ENCODE measurements around the gene DCXR. TPM values are rescaled to one million over a fixed set of nuclear protein-coding genes. Genes with fewer than 3 reads are reported as not detected.

Gene DCXR
- total and polyA plus RNA-seq, 2 experiments from 2014 or later = 164 to 312 TPM

DNA sequence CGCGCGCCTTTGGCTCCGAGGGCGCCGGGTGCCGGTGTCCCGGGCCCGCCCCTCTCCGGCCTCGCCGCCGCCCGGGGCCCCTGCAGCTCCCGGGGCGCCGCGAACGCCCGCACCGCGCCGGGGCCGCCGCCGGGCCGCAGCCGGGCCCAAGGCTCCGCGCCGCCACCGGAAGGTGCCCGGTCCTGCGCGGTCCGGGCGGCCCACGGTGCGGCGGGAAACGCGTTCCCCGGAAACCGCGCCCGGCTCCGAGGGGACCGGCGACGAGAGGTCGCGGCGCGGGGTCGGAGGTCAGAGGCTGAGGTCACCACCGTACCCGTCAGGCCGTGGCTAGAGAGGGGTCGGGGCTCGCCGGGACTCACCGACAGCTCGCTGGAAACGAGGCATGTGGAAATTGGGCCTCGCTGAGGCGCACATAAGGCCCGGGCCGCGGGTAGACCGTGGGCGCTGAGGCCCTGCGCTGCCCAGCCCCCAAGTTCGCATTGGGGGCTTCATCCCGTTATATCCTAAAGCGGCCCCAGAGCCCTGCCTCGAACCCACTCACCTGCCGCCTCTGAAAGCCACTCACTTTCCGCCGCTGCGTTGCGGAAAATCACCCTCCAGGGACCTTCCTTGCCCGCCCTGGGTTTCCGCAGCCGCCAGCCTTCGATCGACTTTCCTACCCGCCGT is 28.3 kb upstream of the DCXR start, which contains the start of gene DUS1L:
Gene DUS1L (minus strand): TSS at position 167 of the 666 bp plus-strand sequence. CDS start 745 bp downstream, outside the sequence.
- Histone ChIP-seq H3K4me1 (ENCODE audit: low read depth) (peaks cover 5% of the 10 kb centered on the region), H3K27me3 (no peaks in the 10 kb centered on the region), H3K4me3 (peak within 1 kb of the TSS; percentile 75), H3K36me3 (peaks cover 9% of the 10 kb centered on the region), H3K27ac (peak within 1 kb of the TSS; percentile 67), H3K9me3 (ENCODE audit: low read depth) (no peaks in the 10 kb centered on the region)
- TF ChIP-seq, protein P1, sequence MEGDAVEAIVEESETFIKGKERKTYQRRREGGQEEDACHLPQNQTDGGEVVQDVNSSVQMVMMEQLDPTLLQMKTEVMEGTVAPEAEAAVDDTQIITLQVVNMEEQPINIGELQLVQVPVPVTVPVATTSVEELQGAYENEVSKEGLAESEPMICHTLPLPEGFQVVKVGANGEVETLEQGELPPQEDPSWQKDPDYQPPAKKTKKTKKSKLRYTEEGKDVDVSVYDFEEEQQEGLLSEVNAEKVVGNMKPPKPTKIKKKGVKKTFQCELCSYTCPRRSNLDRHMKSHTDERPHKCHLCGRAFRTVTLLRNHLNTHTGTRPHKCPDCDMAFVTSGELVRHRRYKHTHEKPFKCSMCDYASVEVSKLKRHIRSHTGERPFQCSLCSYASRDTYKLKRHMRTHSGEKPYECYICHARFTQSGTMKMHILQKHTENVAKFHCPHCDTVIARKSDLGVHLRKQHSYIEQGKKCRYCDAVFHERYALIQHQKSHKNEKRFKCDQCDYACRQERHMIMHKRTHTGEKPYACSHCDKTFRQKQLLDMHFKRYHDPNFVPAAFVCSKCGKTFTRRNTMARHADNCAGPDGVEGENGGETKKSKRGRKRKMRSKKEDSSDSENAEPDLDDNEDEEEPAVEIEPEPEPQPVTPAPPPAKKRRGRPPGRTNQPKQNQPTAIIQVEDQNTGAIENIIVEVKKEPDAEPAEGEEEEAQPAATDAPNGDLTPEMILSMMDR (IDR thresholded peaks at IDR 0.05; ENCODE audit: low read depth, low read length) = no peak
- DNase-seq (ENCODE audit: low read depth in 1 of 2, low spot score in 1 of 2) = peak; percentile 72 to 74

DNA sequence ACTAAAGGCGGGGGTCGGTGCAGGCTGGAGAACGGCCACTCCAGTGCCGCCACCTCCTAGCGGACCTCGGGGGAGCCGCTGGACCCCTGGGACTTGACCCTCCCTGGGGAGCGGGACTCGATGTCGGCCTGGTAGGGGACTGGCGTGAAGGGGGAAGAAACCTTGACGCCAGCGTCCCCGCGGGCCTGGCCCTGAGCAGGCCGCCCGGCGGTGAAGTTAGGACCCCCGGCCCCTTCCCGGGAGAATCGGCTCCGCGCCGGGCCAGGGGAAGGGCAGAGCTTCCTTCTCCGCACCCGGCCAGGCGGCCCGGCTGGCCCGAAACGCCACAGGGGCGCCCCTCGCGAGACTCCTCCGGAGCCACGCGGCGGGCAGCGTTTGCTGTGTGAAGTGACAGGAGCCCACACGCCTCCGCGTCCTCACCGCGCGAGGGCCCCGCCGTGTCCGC is 27.7 kb upstream of the DCXR start:
- TF ChIP-seq, protein P1 (IDR thresholded peaks at IDR 0.05; ENCODE audit: low read depth, low read length) = no peak
- Histone ChIP-seq H3K27ac (no peak overlapping the region), H3K36me3 (peaks cover 14% of the 10 kb centered on the region), H3K4me1 (ENCODE audit: low read depth) (peaks cover 5% of the 10 kb centered on the region), H3K4me3 (peak overlapping the region; percentile 75), H3K9me3 (ENCODE audit: low read depth) (no peaks in the 10 kb centered on the region), H3K27me3 (no peaks in the 10 kb centered on the region)
- peak; percentile 31 to 46 for DNase-seq (ENCODE audit: low read depth in 1 of 2, low spot score in 1 of 2)

DNA sequence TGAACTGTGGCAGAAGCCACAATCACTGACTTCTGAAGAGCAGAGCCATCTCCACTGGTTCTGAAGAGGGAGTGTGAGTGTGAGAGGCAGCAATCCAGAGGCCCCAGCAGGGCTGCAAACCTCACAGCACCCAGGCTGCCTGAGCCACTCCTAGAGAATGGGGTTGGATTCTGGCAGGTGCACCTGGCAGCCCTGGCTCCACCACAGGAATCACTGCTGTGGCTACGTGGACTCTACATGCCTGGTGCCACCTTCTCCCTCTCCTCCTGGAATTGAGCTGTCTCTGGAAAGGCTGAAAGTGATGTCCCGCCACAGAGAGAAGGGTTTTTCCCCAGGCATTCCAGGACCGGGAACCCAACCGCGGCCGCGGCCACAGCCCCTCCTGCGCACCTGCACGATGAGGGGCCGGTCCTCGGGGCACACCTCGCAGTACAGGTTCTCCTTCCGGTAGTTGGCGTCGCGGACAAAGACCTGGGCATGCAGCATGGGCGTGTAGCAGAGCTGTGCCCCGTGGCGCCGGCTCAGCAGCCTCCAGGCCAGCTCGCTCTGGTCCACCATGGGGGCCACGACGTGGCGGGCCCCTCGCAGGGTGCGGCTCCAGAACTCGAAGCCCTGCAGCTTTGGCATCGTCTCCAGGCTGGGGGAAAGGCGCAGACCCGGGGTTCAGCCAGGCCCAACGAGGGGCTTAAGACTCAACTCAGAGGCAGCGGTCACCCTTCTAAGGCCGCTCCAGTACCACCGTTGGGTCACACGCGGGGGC is 27.1 kb upstream of the DCXR start:
- H3K27me3 ChIP-seq = no peaks in the 10 kb centered on the region
- H3K36me3 ChIP-seq = peaks cover 17% of the 10 kb centered on the region
- peak overlapping the region; percentile 75 for H3K4me3 ChIP-seq
- H3K27ac ChIP-seq = no peak overlapping the region
- TF ChIP-seq, protein P1 (IDR thresholded peaks at IDR 0.05; ENCODE audit: low read depth, low read length) = no peak
- H3K9me3 ChIP-seq (ENCODE audit: low read depth) = no peaks in the 10 kb centered on the region
- peaks cover 5% of the 10 kb centered on the region for H3K4me1 ChIP-seq (ENCODE audit: low read depth)
- no peak for DNase-seq (ENCODE audit: low read depth in 1 of 2, low spot score in 1 of 2)

DNA sequence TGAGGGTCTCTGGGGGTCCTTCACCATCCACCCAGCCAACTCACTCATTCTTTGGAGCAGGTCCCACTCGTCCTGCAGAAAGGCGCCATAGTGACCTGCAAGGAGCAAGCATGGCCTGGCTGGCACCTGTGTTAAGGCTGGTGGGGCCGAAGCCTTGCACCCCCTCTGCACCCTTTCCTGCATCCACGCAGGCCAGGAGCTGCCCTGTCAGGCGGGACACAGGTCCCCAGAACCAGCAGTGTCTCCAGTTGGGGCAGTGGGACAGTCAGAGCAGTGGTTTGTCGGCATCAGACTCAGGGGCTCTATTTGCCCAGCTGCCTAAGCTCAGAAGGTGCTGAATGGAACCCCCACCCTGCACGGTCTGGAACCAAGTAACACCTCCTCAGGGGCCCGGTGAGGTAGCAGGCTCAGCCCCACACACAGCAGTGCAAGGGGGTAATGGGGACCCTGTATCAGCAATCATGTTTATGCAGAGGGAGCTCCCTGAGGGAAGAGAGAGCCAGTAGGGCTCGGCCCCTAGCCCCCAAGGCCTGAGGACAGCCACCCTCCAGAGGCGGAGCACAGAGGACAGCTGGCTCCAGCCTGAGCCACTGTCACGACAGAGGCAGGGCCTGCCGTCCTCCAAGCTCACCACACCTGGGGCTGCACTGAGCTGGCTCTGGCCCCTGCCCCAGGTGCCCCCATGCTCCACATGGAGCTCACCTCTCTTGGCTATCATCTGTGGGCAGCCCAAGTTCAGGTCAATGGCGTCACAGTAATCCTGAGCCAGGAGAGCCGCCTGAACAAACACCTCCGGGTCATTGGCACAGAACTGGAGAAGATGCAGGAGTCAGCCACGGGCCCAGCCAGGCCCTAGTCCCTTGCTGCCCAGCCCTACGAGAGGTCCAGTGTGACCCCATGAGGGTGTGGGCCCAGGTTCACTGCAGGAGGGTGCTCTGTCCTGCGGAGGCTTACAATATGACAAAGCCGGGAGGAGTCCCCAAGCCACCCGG is 26.2 kb upstream of the DCXR start:
- TF ChIP-seq, protein P1 (IDR thresholded peaks at IDR 0.05; ENCODE audit: low read depth, low read length) = no peak
- Histone ChIP-seq H3K9me3 (ENCODE audit: low read depth) (no peaks in the 10 kb centered on the region), H3K36me3 (peaks cover 18% of the 10 kb centered on the region), H3K27ac (no peak overlapping the region), H3K4me3 (no peak overlapping the region), H3K27me3 (no peaks in the 10 kb centered on the region), H3K4me1 (ENCODE audit: low read depth) (peaks cover 5% of the 10 kb centered on the region)
- no peak for DNase-seq (ENCODE audit: low read depth in 1 of 2, low spot score in 1 of 2)

DNA sequence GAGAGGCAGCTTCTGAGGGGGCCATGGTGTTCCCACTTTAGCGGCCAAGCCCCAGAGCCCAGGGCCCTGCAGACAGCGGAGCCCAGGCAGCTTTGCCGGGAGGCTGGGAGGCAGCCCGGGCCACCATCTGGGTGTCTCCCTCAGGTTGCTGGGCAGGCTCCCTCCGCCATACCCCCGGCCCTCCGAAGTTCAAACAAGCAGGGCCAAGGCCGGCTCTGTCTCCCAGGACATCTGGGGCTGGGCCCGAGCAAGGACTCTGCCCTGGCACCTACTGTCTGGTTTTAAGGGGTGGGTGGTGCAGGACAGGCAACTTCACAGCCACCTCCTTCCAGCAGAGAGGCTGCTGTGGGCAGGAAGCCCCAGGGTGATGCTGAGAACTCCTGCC is 25.5 kb upstream of the DCXR start:
- TF ChIP-seq, protein P1 (IDR thresholded peaks at IDR 0.05; ENCODE audit: low read depth, low read length) = no peak
- peaks cover 20% of the 10 kb centered on the region for H3K36me3 ChIP-seq
- no peak for DNase-seq (ENCODE audit: low read depth in 1 of 2, low spot score in 1 of 2)
- H3K9me3 ChIP-seq (ENCODE audit: low read depth) = no peaks in the 10 kb centered on the region
- no peak overlapping the region for H3K4me3 ChIP-seq
- peaks cover 5% of the 10 kb centered on the region for H3K4me1 ChIP-seq (ENCODE audit: low read depth)
- no peaks in the 10 kb centered on the region for H3K27me3 ChIP-seq
- H3K27ac ChIP-seq = no peak overlapping the region

All from cardiac muscle cell (in vitro differentiated cells and primary cell).